ENCODE data around the gene PDE4B.

Gene PDE4B

GRCh38 chr1:66348776-66349175 lies 556.1 kb downstream of the PDE4B start:
- no peak for DNase-seq

- no peak for DNase-seq
These were observed 556.5 kb downstream of the PDE4B start for GRCh38 chr1:66349242-66349641.

GRCh38 chr1:66350001-66350547 lies 557.4 kb downstream of the PDE4B start:
- no peak for DNase-seq

- no peak for DNase-seq
These were observed 558.8 kb downstream of the PDE4B start for GRCh38 chr1:66351478-66351877.

GRCh38 chr1:66351913-66352312 lies 559.2 kb downstream of the PDE4B start:
- no peak for DNase-seq

- no peak for DNase-seq
These were observed 560.1 kb downstream of the PDE4B start for GRCh38 chr1:66352792-66353191.

- no peak for DNase-seq
These were observed 560.6 kb downstream of the PDE4B start for GRCh38 chr1:66353257-66353656.

GRCh38 chr1:66354311-66355201 lies 561.9 kb downstream of the PDE4B start:
- DNase-seq: no peak

- DNase-seq: no peak
These were observed 563.1 kb downstream of the PDE4B start for GRCh38 chr1:66355756-66356155.

GRCh38 chr1:66356605-66357004 lies 563.9 kb downstream of the PDE4B start:
- no peak for DNase-seq

GRCh38 chr1:66357021-66357420 lies 564.3 kb downstream of the PDE4B start:
- no peak for DNase-seq

GRCh38 chr1:66357478-66358197 lies 564.9 kb downstream of the PDE4B start:
- DNase-seq: no peak

GRCh38 chr1:66359269-66359668 lies 566.6 kb downstream of the PDE4B start:
- DNase-seq: no peak

GRCh38 chr1:66359815-66360214 lies 567.1 kb downstream of the PDE4B start:
- DNase-seq: no peak

- no peak for DNase-seq
These were observed 567.6 kb downstream of the PDE4B start for GRCh38 chr1:66360285-66360724.

GRCh38 chr1:66364578-66365391 lies 572.1 kb downstream of the PDE4B start:
- DNase-seq: no peak

GRCh38 chr1:66365635-66366034 lies 572.9 kb downstream of the PDE4B start:
- DNase-seq: no peak

- no peak for DNase-seq
These were observed 573.9 kb downstream of the PDE4B start for GRCh38 chr1:66366634-66367033.

- DNase-seq: no peak
These were observed 574.7 kb downstream of the PDE4B start for GRCh38 chr1:66367369-66367768.

- no peak for DNase-seq
These were observed 575.6 kb downstream of the PDE4B start for GRCh38 chr1:66368261-66368660.

GRCh38 chr1:66370462-66370971 lies 577.8 kb downstream of the PDE4B start:
- DNase-seq: no peak

- DNase-seq: no peak
These were observed 578.7 kb downstream of the PDE4B start for GRCh38 chr1:66371233-66372005.
